HUES6 (cell line): Measurements from ENCODE around the gene CADM4.

Experiments
- H3K27ac ChIP-seq: 2 replicates; pipeline ENCODE4 v1.7.0; 2013; ENCODE audit warnings: low read depth, mild to moderate bottlenecking, low read length, inconsistent platforms
- H3K27me3 ChIP-seq: 2 replicates; pipeline ENCODE4 v1.6.1; 2013; ENCODE audit warnings: low read length; ENCODE audit not compliant: control insufficient read depth, insufficient read depth
- H3K36me3 ChIP-seq: 2 replicates; pipeline ENCODE4 v1.6.1; 2013; ENCODE audit warnings: low read length; ENCODE audit not compliant: control insufficient read depth, insufficient read depth
- H3K4me1 ChIP-seq: 2 replicates; pipeline ENCODE4 v1.6.1; 2013; ENCODE audit warnings: low read length; ENCODE audit not compliant: control insufficient read depth, insufficient read depth
- H3K4me3 ChIP-seq: 2 replicates; pipeline ENCODE4 v1.5.1; 2013; ENCODE audit warnings: low read depth, low read length
- H3K9ac ChIP-seq: one replicate; pipeline ENCODE4 v1.6.1; 2013; ENCODE audit warnings: mild to moderate bottlenecking, low read length
- H3K9me3 ChIP-seq: 2 replicates; pipeline ENCODE4 v1.6.1; 2013; ENCODE audit warnings: low read depth, low read length; ENCODE audit not compliant: control insufficient read depth, insufficient read depth

The CADM4 gene

GRCh38 chr19:43619262-43620060 is 20.2 kb downstream of the CADM4 start, which contains the start of gene ZNF428:
TSS of gene ZNF428 (minus strand) at chr19:43619629. CDS start at chr19:43614304, 5,325 bp downstream.
- no peaks in the 10 kb centered on the region for H3K36me3 ChIP-seq
- H3K4me3 ChIP-seq: peak within 1 kb of the TSS; percentile 83
- H3K27me3 ChIP-seq: no peaks in the 10 kb centered on the region
- peaks cover 27% of the 10 kb centered on the region for H3K4me1 ChIP-seq
- no peaks in the 10 kb centered on the region for H3K9me3 ChIP-seq
- peak within 1 kb of the TSS; percentile 94 for H3K9ac ChIP-seq
- peak within 1 kb of the TSS; percentile 95 for H3K27ac ChIP-seq

DNA sequence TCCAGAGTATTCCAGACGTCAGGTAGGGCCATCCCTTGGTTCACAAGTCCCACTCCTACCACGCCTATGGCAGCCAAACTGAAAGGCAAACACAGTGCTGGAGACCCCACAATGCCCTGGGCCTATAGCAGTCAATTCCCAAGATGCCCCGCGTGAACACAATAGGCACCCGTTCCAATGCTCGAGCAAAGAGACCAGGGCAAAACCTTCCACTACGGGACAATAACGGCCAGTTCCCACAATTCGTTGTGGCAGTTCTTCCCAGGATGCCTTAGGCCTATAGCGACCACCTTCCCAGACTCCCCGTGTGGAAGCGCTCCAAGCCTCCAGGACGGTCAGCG is 20.8 kb downstream of the CADM4 start:
- Histone ChIP-seq H3K9ac (peak overlapping the region; percentile 94), H3K4me1 (peaks cover 23% of the 10 kb centered on the region), H3K4me3 (peak overlapping the region; percentile 83), H3K27me3 (no peaks in the 10 kb centered on the region), H3K9me3 (no peaks in the 10 kb centered on the region), H3K36me3 (peaks cover 3% of the 10 kb centered on the region), H3K27ac (peak overlapping the region; percentile 95)

DNA sequence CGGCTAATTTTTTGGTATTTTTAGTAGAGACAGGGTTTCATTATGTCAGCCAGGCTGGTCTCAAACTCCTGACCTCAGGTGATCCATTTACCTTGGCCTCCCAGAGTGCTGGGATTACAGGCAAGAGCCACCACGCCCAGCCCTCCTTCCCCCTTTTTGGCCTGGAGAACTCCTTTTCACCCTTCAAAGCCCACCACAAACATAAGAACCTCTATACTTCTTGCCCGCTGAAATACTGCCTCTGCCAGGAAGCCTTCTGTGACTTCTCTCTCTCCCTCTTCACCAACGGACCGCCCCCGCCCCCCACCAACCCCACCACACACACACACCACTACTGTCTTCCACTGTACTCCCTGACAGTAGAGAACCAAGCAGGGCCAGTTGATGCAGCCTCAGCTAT is 22.7 kb downstream of the CADM4 start:
- H3K9ac ChIP-seq: no peak overlapping the region
- H3K27ac ChIP-seq: no peak overlapping the region
- H3K9me3 ChIP-seq: no peaks in the 10 kb centered on the region
- peaks cover 15% of the 10 kb centered on the region for H3K4me1 ChIP-seq
- no peak overlapping the region for H3K4me3 ChIP-seq
- H3K36me3 ChIP-seq: peaks cover 18% of the 10 kb centered on the region
- H3K27me3 ChIP-seq: no peaks in the 10 kb centered on the region

DNA sequence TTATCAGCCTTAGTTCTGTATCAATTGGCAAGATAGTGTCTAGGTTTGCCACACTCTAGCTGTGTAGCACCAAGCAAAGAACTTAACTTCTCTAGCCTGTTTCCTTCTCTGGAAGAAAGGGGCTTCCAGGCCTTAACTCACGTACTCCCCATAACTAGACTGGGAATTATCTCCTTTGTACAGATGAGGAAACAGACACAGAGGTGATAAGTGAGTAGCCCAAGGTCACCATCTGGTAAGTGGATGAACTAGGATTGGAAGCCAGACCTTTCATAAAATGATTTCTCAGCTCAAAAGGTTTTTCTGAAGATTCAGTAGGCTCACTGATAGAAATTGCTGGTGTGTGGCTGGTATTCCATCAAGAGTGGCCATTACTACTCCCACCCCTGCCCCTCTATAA is 23.3 kb downstream of the CADM4 start:
- Histone ChIP-seq H3K9ac (no peak overlapping the region), H3K4me1 (peaks cover 13% of the 10 kb centered on the region), H3K36me3 (peaks cover 22% of the 10 kb centered on the region), H3K9me3 (no peaks in the 10 kb centered on the region), H3K27me3 (no peaks in the 10 kb centered on the region), H3K4me3 (no peak overlapping the region), H3K27ac (no peak overlapping the region)

DNA sequence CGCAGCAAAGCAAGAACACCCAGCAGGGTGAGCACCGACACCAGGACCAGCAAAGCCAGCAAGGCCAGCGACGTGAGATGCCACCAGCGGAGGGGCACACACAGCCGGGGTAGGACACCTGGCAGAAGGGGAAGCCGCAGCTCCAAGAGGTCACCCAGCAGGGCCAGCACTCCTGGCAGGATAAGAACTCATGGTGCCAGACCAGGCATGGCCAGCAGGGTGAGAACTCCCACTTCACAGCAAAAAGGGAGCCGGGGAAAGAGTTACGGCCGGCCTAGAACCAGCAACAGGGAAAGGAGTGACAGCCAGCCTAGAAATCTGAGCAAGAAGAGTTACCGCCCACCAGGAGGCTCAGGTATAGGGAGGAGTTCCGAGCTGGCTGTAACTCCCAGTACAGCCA is 27.3 kb downstream of the CADM4 start:
- peaks cover 4% of the 10 kb centered on the region; the same call in 1 of the 2 replicates for H3K4me1 ChIP-seq
- no peak overlapping the region for H3K9ac ChIP-seq
- H3K4me3 ChIP-seq: no peak overlapping the region
- H3K36me3 ChIP-seq: peaks cover 28% of the 10 kb centered on the region
- H3K9me3 ChIP-seq: no peaks in the 10 kb centered on the region
- no peaks in the 10 kb centered on the region for H3K27me3 ChIP-seq
- no peak overlapping the region for H3K27ac ChIP-seq

GRCh38 chr19:43611788-43612187 is 27.9 kb downstream of the CADM4 start, which contains the start of gene SRRM5:
TSS of gene SRRM5 (plus strand) at chr19:43612088. CDS start at chr19:43612122, 34 bp downstream.
- no peak within 1 kb of the TSS for H3K27ac ChIP-seq
- H3K4me1 ChIP-seq: peaks cover 4% of the 10 kb centered on the region; the same call in 1 of the 2 replicates
- H3K36me3 ChIP-seq: peaks cover 30% of the 10 kb centered on the region
- no peak within 1 kb of the TSS for H3K9ac ChIP-seq
- no peaks in the 10 kb centered on the region for H3K9me3 ChIP-seq
- H3K27me3 ChIP-seq: no peaks in the 10 kb centered on the region
- no peak within 1 kb of the TSS for H3K4me3 ChIP-seq

GRCh38 chr19:43610493-43610892 is 29.2 kb downstream of the CADM4 start:
- Histone ChIP-seq H3K27ac (no peak overlapping the region), H3K9me3 (no peaks in the 10 kb centered on the region), H3K9ac (no peak overlapping the region), H3K4me3 (no peak overlapping the region), H3K4me1 (peaks cover 4% of the 10 kb centered on the region; the same call in 1 of the 2 replicates), H3K36me3 (peaks cover 31% of the 10 kb centered on the region), H3K27me3 (no peaks in the 10 kb centered on the region)

DNA sequence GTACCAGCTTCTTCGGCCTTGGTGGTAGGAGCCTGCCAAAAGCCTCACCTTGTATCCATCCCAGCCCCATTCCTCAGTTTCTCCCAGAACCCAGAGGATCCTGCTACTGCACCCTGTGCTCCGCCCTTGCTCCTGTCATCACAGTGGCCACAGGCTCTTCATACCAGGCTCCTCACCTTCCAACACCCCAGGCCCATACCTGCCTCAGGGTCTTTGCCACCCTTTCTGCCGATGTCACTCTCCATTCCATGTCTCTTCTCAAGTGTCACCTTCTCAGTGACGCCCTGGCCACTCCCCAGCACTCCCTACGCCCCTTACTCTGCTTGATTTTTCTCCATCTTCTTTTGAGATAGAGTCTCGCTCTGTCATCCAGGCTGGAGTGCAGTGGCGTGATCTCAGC is 29.8 kb downstream of the CADM4 start:
- no peaks in the 10 kb centered on the region for H3K9me3 ChIP-seq
- H3K36me3 ChIP-seq: peaks cover 31% of the 10 kb centered on the region
- H3K9ac ChIP-seq: no peak overlapping the region
- no peak overlapping the region for H3K27ac ChIP-seq
- no peak overlapping the region for H3K4me3 ChIP-seq
- peaks cover 4% of the 10 kb centered on the region; the same call in 1 of the 2 replicates for H3K4me1 ChIP-seq
- H3K27me3 ChIP-seq: no peaks in the 10 kb centered on the region

DNA sequence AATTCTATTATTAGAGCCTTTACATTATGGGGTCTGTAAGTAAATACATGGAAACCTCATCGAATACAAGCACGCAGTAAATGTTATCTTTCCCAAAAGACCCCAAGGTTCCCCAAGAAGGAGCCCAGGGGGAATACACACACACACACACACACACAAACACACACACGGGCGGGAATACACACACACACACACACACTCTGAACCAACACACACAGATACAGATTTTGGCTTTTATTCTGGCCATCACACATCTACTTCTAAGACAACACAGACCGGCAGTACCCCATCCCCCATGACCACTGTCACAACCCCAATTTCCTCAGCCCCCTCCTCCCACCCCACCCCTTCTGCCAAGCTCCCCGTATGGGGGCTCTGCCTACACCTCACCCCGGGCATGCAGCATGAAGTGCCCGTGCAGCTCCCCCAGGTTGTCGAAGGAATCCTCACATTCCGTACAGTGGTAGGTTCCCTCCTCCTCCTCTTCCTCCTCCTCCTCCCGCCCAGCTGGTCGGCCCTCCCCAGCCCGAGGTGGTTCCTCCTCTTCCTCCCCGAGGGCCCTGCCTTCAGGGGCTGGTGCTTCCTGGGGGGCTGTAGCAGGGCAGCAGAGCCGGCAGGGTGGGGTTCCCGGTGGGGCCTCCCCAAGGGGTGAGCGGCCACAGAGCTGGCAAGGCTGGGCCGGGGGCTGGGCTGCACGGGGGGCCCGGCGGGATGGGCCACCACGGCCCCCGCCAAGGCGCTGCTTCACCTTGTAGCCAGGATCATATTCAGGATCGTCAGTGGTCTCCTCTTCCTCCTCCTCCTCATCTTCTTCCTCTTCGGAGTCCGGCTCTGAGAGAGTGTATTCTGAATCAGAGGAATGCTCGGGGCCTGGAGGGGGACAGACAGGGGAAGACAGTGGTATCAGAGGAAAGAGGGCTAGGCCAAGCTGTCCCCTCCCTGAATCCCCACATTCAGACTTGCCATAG is 32.1 kb downstream of the CADM4 start:
- peaks cover 4% of the 10 kb centered on the region; the same call in 1 of the 2 replicates for H3K4me1 ChIP-seq
- no peaks in the 10 kb centered on the region for H3K9me3 ChIP-seq
- H3K4me3 ChIP-seq: no peak overlapping the region
- H3K36me3 ChIP-seq: peaks cover 24% of the 10 kb centered on the region
- no peaks in the 10 kb centered on the region for H3K27me3 ChIP-seq
- no peak overlapping the region for H3K27ac ChIP-seq
- no peak overlapping the region for H3K9ac ChIP-seq

- H3K27ac ChIP-seq: no peak overlapping the region
- no peak overlapping the region for H3K4me3 ChIP-seq
- H3K9me3 ChIP-seq: no peaks in the 10 kb centered on the region
- H3K27me3 ChIP-seq: no peaks in the 10 kb centered on the region
- H3K9ac ChIP-seq: no peak overlapping the region
- H3K4me1 ChIP-seq: peaks cover 4% of the 10 kb centered on the region; the same call in 1 of the 2 replicates
- H3K36me3 ChIP-seq: peaks cover 16% of the 10 kb centered on the region
Observed at GRCh38 chr19:43606569-43607229, 33.0 kb downstream of the CADM4 start.
